K562 (cell line): ENCODE measurements around the gene CACNA1A. TPM values are rescaled to one million over a fixed set of nuclear protein-coding genes. Genes with fewer than 3 reads are reported as not detected.
A peak's percentile ranks its signal among the peaks of the same experiment; 100 is the strongest.

ENCODE experiments used
- ATAC-seq: fragments of 200-7000 bp; cut with Tn5 transposase; 3 replicates; pipeline ENCODE4 v1.9.1; 2020; ENCODE audit warnings: moderate library complexity
- BruUV-seq: library from RNA; stranded (reverse); fragments of 400-500 nt; replicated peaks from 2 replicates; lab custom pipeline; 2021; lab: Mats Ljungman, UMichigan
- CTCF ChIA-PET: fragments of 300-600 bp; formaldehyde crosslinking; extraction: SDS; loops from one replicate; lab custom pipeline; 2021; ENCODE audit warnings: low intra/inter-chr PET ratio; lab: Yijun Ruan, JAX
- POLR2A ChIA-PET: fragments of 300-600, 350-650 bp; sonication (Branson Sonifier 250); formaldehyde crosslinking; extraction: SDS; loops from one replicate; lab custom pipeline; 2021; ENCODE audit warnings: antibody characterized with exemption, inconsistent platforms; lab: Yijun Ruan, JAX
- DNase-seq, 4 experiments: peaks; one replicate each; pipeline versions ENCODE4 v3.0.0 to v3.0.0-alpha.2; 2011 to 2018; ENCODE audit warnings: low spot score in 3 of 4, mixed read lengths in 3 of 4; ENCODE audit errors: extremely low read depth in 1 of 4
- FAIRE-seq: peaks from 2 replicates; lab custom pipeline; 2011; peaks lifted over from hg19 to GRCh38; lab: Jason Lieb, UNC
- H2AFZ ChIP-seq: 2 replicates; pipeline ENCODE4 v1.6.0; 2011; ENCODE audit warnings: low read depth, low read length, control low read depth, inconsistent platforms
- H3K27ac ChIP-seq: fragments of 200-600 bp; 3 replicates; pipeline ENCODE4 v1.8.0; 2011; ENCODE audit warnings: low read depth, mild to moderate bottlenecking, control low read depth, inconsistent platforms, low read length, moderate library complexity, mixed read lengths; ENCODE audit errors: extremely low read depth
- H3K27me3 ChIP-seq, 2 experiments: fragments of 300-600 bp in 1 of 2; 2 replicates in 1 of 2; 3 replicates in 1 of 2; pipeline versions ENCODE4 v1.6.0 to v1.8.0; 2011; ENCODE audit warnings: inconsistent platforms in 2 of 2, low read length in 2 of 2, mild to moderate bottlenecking in 1 of 2, mixed read lengths in 1 of 2, moderate library complexity in 1 of 2; ENCODE audit not compliant: control insufficient read depth in 2 of 2, insufficient read depth in 2 of 2
- H3K36me3 ChIP-seq: fragments of 300-600 bp; 3 replicates; pipeline ENCODE4 v1.8.0; 2011; ENCODE audit warnings: mild to moderate bottlenecking, low read length, inconsistent platforms; ENCODE audit not compliant: control insufficient read depth, insufficient read depth
- H3K4me1 ChIP-seq, 2 experiments: fragments of 200-600 bp in 1 of 2; replicated peaks in 1 of 2; 2 replicates in 1 of 2; 3 replicates in 1 of 2; pipeline versions ENCODE4 v1.5.1 to v1.8.0; 2011; ENCODE audit warnings: inconsistent platforms in 2 of 2, low read length in 2 of 2, mild to moderate bottlenecking in 1 of 2, mixed read lengths in 1 of 2, moderate library complexity in 1 of 2; ENCODE audit not compliant: control insufficient read depth in 2 of 2, insufficient read depth in 2 of 2
- H3K4me2 ChIP-seq: 2 replicates; pipeline ENCODE4 v1.6.1; 2011; ENCODE audit warnings: low read length, control low read depth, inconsistent platforms, mixed read lengths; ENCODE audit not compliant: insufficient read depth
- H3K4me3 ChIP-seq: fragments of 200-600 bp; sonication (generic), shearing (Covaris generic); 2 replicates; pipeline ENCODE4 v1.5.1; 2016; ENCODE audit warnings: control low read depth, inconsistent platforms
- H3K79me2 ChIP-seq: fragments of 200-600 bp; 3 replicates; pipeline ENCODE4 v1.8.0; 2011; ENCODE audit warnings: low read length, inconsistent platforms; ENCODE audit not compliant: control insufficient read depth, insufficient read depth
- H3K9ac ChIP-seq, 2 experiments: 2 replicates each; pipeline versions ENCODE4 v1.6.0 to v1.6.1; 2011; ENCODE audit warnings: low read depth in 2 of 2, low read length in 2 of 2, control low read depth in 1 of 2, inconsistent platforms in 1 of 2, mild to moderate bottlenecking in 1 of 2, mixed read lengths in 1 of 2; ENCODE audit not compliant: insufficient read depth in 1 of 2
- H3K9me1 ChIP-seq: one replicate; pipeline ENCODE4 v1.6.0; 2011; ENCODE audit warnings: inconsistent platforms, mild to moderate bottlenecking, low read length, moderate library complexity; ENCODE audit not compliant: control insufficient read depth, insufficient read depth
- H3K9me3 ChIP-seq: replicated peaks from 2 replicates; pipeline ENCODE4 v1.5.1; 2011; ENCODE audit warnings: low read depth, low read length, inconsistent platforms; ENCODE audit not compliant: control insufficient read depth, insufficient read depth
- H4K20me1 ChIP-seq: replicated peaks from 2 replicates; pipeline ENCODE4 v1.6.1; 2011; ENCODE audit warnings: low read length, inconsistent platforms, mixed read lengths; ENCODE audit not compliant: control insufficient read depth, insufficient read depth
- CTCF ChIP-seq, 3 experiments: IDR thresholded peaks in 2 of 3; conservative IDR thresholded peaks in 1 of 3; 2 replicates each; pipeline ENCODE4 v1.5.1; 2011 to 2012; ENCODE audit warnings: low read length in 3 of 3, mild to moderate bottlenecking in 3 of 3, control low read depth in 2 of 3, improper control_type of control experiment in 1 of 3, inconsistent platforms in 1 of 3, low read depth in 1 of 3, mixed read lengths in 1 of 3, moderate library complexity in 1 of 3; ENCODE audit not compliant: insufficient read depth in 2 of 3
- GTF2A2 ChIP-seq: IDR thresholded peaks from 2 replicates; pipeline ENCODE4 v1.6.1; 2016; ENCODE audit warnings: mild to moderate bottlenecking, missing genetic modification characterization, missing compliant biosample characterization
- NBN ChIP-seq: fragments of 450-650 bp; IDR thresholded peaks from 2 replicates; pipeline ENCODE4 v1.6.1; 2016; ENCODE audit warnings: low read depth, mild to moderate bottlenecking
- NRF1 ChIP-seq, 2 experiments: fragments of 450-650 bp; IDR thresholded peaks in 1 of 2; conservative IDR thresholded peaks in 1 of 2; 2 replicates each; pipeline ENCODE4 v1.6.1; 2014; ENCODE audit warnings: mild to moderate bottlenecking in 2 of 2
- SRSF7 ChIP-seq: fragments of 200-400 bp; formaldehyde crosslinking; optimal IDR thresholded peaks from 2 replicates; pipeline ENCODE3; 2017; ENCODE audit warnings: mild to moderate bottlenecking, low read depth, low read length
- TEAD2 ChIP-seq: fragments of 450-650 bp; IDR thresholded peaks from 2 replicates; pipeline ENCODE4 v1.6.1; 2016; ENCODE audit warnings: missing genetic modification characterization, control low read depth, missing compliant biosample characterization
- VEZF1 ChIP-seq: fragments of 200-800 bp; sonication (Bioruptor generic); IDR thresholded peaks from 2 replicates; pipeline ENCODE4 v1.6.1; 2017; ENCODE audit warnings: missing genetic modification characterization, missing compliant biosample characterization
- YY1 ChIP-seq, 3 experiments: IDR thresholded peaks; 2 replicates each; pipeline ENCODE4 v1.6.1; 2011; ENCODE audit warnings: low read length in 2 of 3, mild to moderate bottlenecking in 2 of 3, moderate library complexity in 2 of 3, borderline replicate concordance in 1 of 3, control low read depth in 1 of 3, low read depth in 1 of 3; ENCODE audit not compliant: insufficient read depth in 3 of 3, insufficient replicate concordance in 2 of 3, control insufficient read depth in 1 of 3, insufficient read length in 1 of 3; ENCODE audit errors: extremely low read depth in 1 of 3
- ZNF740 ChIP-seq, 3 experiments: fragments of 200-800 bp in 1 of 3; sonication (Bioruptor generic) in 1 of 3; sonication (generic) in 1 of 3; formaldehyde crosslinking in 1 of 3; IDR thresholded peaks; 2 replicates each; pipeline versions ENCODE4 v1.6.1 to v1.8.0; 2016 to 2022; ENCODE audit warnings: mild to moderate bottlenecking in 2 of 3, missing compliant biosample characterization in 2 of 3, missing genetic modification characterization in 2 of 3, missing genetic modification reagents in 1 of 3
- WGBS: fragments of 100-300 bp; shearing (Covaris generic); methylation state at CpG from one replicate; pipeline ENCODE4 v1.1.6; 2016; ENCODE audit warnings: low coverage, mixed read lengths; ENCODE audit not compliant: insufficient coverage; ENCODE audit errors: missing lambda C conversion rate; 5-methylcytosine and 5-hydroxymethylcytosine counted together
- in situ Hi-C: fragments of 300-500 bp; cut with MboI; formaldehyde crosslinking; loops from 4 replicates; pipeline ENCODE4 v1.15.0; 2018; ENCODE audit warnings: inconsistent platforms, mixed read lengths
- intact Hi-C: fragments of 100-400 bp; cut with micrococcal nuclease; formaldehyde crosslinking; loops from 2 replicates; pipeline ENCODE4 v1.14.2; 2022
- polyA plus RNA-seq, 8 experiments: library from polyadenylated mRNA; depleted of rRNA in 4 of 8; stranded (reverse) in 5 of 8; unstranded in 3 of 8; fragments of >200 nt; fragmentation: Nextera tagmentation in 2 of 8; fragmentation: Illumina TruSeq in 1 of 8; extraction: Ambion mirVana in 2 of 8; extraction: Trizol in 1 of 8; gene quantifications; 2 replicates each; pipeline versions ENCODE4 v1.2.1 to v1.2.3, GENCODE V29; 2011 to 2014; ENCODE audit warnings: inconsistent platforms in 1 of 8, missing spikeins in 1 of 8
- total RNA-seq, 7 experiments: library from RNA; depleted of rRNA in 6 of 7; stranded (reverse); fragments of >200 nt in 6 of 7; fragmentation: Illumina TruSeq in 2 of 7; extraction: Trizol in 2 of 7; gene quantifications; 2 replicates each; pipeline versions ENCODE4 v1.2.1 to v1.2.3, GENCODE V29; 2011 to 2021; ENCODE audit warnings: low replicate concordance in 1 of 7
- TF ChIP-seq, protein P1 (sequence below): fragments of 450-650 bp; IDR thresholded peaks from 2 replicates; pipeline ENCODE4 v1.6.1; 2018; ENCODE audit not compliant: partially characterized antibody

Gene CACNA1A
- total and polyA plus RNA-seq, 9 of the 15 experiments (the other 6 are each of a cell fraction or from before 2014, with no cell fraction given) = 0.03 to 0.20 (median 0.09) TPM; not detected in 1

- CTCF ChIA-PET = no interaction called here
- in situ Hi-C loops = no loop called here
- no peak overlapping the region for H2AFZ ChIP-seq
- H3K36me3 ChIP-seq = no peaks in the 10 kb centered on the region
- H3K9me1 ChIP-seq = no peaks in the 10 kb centered on the region
- POLR2A ChIA-PET = no interaction called here
- H3K4me2 ChIP-seq = no peak overlapping the region
- H3K79me2 ChIP-seq = no peaks in the 10 kb centered on the region
- peaks cover 0 to 14% of the 10 kb centered on the region in 2 experiments; a peak in 2 of 5 replicates for H3K4me1 ChIP-seq
- H3K4me3 ChIP-seq = no peak overlapping the region
- intact Hi-C loops = no loop called here
- BruUV-seq = no TSS peak
- WGBS = 1% methylated on average over 19 of the region's 26 CpGs
- H4K20me1 ChIP-seq = no peaks in the 10 kb centered on the region
- H3K9ac ChIP-seq = no peak overlapping the region; a peak in 1 of 4 replicates
- FAIRE-seq (no peak), ATAC-seq (no peak), DNase-seq (no peak)
- no peaks in the 10 kb centered on the region for H3K9me3 ChIP-seq
- no peak overlapping the region for H3K27ac ChIP-seq
- peaks cover 24 to 57% of the 10 kb centered on the region in 2 experiments for H3K27me3 ChIP-seq
- TF ChIP-seq CTCF (IDR thresholded peaks at IDR 0.05 in 2 of 3, conservative IDR thresholded peaks at IDR 0.05 in 1 of 3; ENCODE audit: insufficient read depth in 2 of 3, low read depth in 1 of 3, low read length in 3 of 3) = 0 out of 6 replicates have a peak, but pooled peaks of 1 of the 3 experiments have one; percentile 6
- no peak for TF ChIP-seq NBN
- TF ChIP-seq TEAD2 (tag) = no peak
- TF ChIP-seq YY1 (IDR thresholded peaks at IDR 0.05; ENCODE audit: borderline replicate concordance in 1 of 3, control insufficient read depth in 1 of 3, extremely low read depth in 1 of 3, insufficient read depth in 3 of 3, insufficient read length in 1 of 3, insufficient replicate concordance in 2 of 3, low read depth in 1 of 3, low read length in 2 of 3) = peak in 1 of 3 experiments; percentile 20
- TF ChIP-seq, protein P1, sequence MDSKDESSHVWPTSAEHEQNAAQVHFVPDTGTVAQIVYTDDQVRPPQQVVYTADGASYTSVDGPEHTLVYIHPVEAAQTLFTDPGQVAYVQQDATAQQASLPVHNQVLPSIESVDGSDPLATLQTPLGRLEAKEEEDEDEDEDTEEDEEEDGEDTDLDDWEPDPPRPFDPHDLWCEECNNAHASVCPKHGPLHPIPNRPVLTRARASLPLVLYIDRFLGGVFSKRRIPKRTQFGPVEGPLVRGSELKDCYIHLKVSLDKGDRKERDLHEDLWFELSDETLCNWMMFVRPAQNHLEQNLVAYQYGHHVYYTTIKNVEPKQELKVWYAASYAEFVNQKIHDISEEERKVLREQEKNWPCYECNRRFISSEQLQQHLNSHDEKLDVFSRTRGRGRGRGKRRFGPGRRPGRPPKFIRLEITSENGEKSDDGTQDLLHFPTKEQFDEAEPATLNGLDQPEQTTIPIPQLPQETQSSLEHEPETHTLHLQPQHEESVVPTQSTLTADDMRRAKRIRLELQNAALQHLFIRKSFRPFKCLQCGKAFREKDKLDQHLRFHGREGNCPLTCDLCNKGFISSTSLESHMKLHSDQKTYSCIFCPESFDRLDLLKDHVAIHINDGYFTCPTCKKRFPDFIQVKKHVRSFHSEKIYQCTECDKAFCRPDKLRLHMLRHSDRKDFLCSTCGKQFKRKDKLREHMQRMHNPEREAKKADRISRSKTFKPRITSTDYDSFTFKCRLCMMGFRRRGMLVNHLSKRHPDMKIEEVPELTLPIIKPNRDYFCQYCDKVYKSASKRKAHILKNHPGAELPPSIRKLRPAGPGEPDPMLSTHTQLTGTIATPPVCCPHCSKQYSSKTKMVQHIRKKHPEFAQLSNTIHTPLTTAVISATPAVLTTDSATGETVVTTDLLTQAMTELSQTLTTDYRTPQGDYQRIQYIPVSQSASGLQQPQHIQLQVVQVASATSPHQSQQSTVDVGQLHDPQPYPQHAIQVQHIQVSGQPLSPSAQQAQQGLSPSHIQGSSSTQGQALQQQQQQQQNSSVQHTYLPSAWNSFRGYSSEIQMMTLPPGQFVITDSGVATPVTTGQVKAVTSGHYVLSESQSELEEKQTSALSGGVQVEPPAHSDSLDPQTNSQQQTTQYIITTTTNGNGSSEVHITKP = peak; percentile 76
- no peak for TF ChIP-seq GTF2A2 (tag)
- TF ChIP-seq NRF1 (conservative IDR thresholded peaks at IDR 0.05 in 1 of 2, IDR thresholded peaks at IDR 0.05 in 1 of 2) = peak; percentile 66 to 69
- TF ChIP-seq SRSF7 = no peak
- peak; percentile 29; the same call in 1 of the 2 replicates for TF ChIP-seq VEZF1 (CRISPR knock-in tag)
- TF ChIP-seq ZNF740 (CRISPR knock-in tag; IDR thresholded peaks at IDR 0.05) = no peak
- peak in 1 of 2 experiments; percentile 77; a peak in 2 of 4 replicates for TF ChIP-seq ZNF740 (tag; IDR thresholded peaks at IDR 0.05)
Observed at GRCh38 chr19:13225973-13226865, 280.1 kb downstream of the CACNA1A start.
